Stimulated activated CD4-positive, alpha-beta T cell treated with anti-CD3 and anti-CD28 coated beads, TNF-alpha, amount 100 ng/mL, for 4 hours (primary cell): Measurements from ENCODE around the gene KIAA0319L.

ENCODE experiments used
- DNase-seq, 3 experiments: peaks; one replicate each; pipeline ENCODE4 v3.0.0-alpha.2; 2020; ENCODE audit warnings: low read depth in 3 of 3

The KIAA0319L gene

DNA sequence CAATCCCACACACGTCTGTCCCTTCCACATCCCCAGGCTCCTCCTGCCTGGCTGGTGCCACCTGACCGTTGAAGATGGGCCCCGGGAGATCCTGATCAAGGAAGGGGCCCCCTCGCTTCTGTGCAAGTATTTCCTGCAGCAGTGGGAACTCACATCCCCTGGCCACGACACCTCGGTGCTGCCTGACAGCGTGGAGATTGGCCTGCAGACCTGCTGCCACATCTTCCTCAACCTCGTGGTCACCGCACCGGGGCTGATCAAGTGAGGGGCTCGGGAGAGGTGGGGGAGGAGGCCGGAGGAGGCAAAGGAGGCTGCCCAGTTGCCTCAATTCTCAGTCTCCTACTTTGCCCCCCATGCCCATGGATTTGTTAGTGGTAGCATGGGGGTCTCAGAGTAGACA lies 6.0 kb upstream of the KIAA0319L start:
- no peak for DNase-seq

- no peak for DNase-seq
These were observed 4.9 kb upstream of the KIAA0319L start for GRCh38 chr1:35561972-35562680.

DNA sequence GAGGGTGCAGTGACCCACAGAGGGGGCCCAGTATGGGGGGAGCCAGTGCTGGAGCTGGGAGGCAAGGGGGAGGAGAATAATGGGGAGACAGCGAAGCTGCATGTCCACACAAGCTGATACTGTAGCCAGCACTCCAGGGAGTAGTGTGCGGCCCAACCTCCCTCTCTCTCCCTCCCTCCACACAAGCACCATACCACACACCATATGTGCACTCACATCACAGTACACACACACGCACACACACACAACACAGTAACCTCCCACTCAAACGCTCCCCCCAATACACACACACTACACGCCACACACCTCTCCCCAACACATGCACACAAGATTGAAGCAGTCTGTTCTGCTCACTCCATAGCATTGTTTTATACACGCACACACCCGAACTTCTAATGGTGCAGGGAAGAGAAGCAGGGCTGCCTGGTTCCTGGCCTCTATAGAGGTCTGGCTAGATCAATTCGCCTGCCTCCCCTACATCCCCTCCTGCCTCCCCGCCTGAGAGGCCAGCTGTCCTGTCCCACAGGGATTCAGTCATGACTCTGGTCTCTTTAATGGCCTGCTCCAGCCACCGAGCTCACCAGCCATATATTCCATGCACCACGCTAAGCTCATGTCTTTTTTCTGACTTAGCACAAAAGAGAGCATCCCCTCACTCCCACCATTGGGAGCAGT lies 4.2 kb upstream of the KIAA0319L start:
- no peak for DNase-seq

GRCh38 chr1:35560256-35561225 lies 3.3 kb upstream of the KIAA0319L start:
- DNase-seq: no peak

GRCh38 chr1:35559317-35559944 lies 2.2 kb upstream of the KIAA0319L start:
- DNase-seq: no peak

- DNase-seq: no peak
These were observed 1.4 kb upstream of the KIAA0319L start for GRCh38 chr1:35558374-35559316.

DNA sequence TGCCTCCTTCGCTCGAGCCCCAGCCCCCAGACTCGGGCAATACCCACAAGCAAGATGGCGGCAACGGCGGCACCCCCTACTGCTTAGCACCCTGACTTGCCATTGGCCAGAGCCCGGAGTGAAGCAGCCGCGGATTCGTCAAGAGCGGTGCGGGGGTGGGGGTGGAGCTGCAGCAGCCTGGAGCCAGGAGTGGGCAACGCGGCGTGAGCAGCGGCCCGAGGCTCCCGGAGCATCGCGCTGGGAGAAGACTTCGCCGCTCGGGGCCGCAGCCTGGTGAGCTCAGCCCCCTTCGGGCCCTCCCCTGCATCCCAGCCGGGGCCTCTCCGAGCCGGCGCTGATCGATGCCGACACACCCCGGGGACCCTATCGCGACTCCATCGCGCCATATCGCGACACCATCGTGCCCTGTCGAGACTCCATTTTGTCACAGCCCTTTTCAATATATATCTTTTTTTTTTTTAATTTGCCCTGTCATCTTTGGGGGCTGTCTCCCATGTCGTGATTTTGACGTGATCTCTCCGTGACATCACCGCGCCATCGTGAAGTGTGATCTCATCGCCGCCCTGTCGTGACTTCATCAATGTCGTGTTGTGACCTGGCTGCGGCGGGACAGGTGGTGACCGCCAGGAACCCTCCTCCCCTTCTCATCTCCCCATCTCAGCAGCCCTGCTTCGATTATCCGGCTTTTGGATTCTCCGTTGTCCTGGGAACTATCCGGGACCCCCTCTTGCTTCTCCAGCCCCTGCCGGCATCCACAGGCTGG lies 589 bp upstream of the KIAA0319L start, which contains the start of gene NCDN:
NCDN (plus strand) TSS at position 189 of the 763 bp plus-strand sequence; CDS start at position 581, 392 bp downstream.
- peak; percentile 89 to 94 (median 92) for DNase-seq

DNA sequence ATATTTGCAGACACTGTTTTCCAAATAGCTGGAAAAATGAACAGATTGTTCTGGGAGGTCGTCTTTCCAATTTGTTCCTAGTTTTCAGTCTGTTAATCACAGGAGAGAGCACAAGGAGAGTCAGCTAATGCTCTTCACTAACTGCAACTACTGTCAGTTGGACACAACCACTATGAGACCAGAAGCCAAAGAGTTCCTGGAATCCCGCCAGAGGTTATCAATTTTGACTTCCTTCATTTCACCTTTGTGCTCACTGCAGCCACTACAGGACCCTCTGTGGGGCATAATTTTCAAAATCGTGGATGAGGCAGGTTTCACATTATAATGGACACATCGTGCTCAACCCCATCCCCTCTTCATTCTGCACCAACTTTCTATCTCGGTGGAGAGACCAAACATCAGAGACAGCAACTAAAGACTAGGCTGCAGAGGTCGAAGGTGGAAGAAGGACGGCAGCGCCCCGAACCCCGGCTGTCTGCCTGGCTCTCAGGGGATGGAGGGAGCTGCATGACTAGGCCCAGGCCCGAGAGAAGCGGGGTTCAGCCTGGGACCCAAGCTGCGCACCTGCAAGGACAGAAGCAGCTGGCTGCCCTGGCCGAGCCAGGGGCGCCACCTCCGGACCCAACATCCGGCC lies 602 bp downstream of the KIAA0319L start:
- DNase-seq: no peak

DNA sequence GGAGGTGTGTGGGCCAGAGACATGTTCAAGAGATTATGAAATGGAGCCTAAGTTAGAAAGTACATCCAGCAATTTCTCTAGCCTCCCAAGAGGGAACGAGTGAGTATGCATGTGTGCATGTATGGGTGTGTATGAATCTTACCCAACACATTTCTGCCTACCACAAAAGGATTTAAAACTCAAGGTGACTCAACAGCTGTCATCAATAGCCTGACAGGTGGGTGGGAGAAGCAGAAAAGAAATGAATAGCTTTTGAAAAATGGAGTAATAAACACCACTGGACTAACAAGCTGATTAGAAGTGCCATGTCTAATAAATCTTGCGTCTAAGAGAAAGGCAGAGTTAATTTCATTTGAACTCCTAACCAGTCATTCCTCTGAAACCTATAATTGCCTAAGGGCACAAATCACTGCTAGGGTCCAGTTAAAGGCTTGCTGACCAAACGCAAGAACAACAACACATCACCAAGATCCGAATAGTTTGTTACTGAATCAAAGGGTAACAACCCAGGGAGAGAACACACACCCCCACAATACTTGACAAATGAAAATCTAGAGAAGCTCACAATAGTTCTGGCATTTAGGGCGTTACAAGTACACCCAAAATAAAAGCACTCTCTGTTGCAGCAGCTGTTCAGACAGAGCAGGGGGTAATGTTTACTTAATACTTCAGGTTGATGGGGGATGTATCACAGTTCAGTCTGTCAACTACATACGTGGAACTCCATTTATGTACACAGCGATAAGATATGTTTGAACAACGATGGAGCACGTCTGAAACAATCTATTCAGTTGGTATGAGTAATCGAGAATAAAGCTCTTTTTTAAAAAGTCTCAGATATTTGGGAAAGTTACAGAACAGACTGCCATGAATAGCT lies 1.4 kb downstream of the KIAA0319L start:
- no peak for DNase-seq

DNA sequence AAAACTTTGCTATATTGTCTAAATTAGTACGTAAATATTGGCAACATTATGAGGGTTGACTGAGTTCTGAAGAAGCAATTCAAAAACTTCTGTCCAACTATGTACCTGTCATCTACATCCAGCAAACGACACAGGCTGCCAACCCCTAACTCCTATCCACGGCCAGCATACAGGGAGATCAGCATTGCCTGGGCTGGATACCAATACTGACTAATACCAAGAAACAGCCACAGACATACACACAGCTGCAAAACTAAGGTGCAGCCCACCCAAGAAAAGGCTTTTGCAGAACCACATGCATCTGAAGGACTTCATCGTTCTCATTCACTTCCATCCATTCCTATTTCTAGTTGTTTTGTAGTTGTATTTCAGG lies 2.0 kb downstream of the KIAA0319L start:
- no peak for DNase-seq

DNA sequence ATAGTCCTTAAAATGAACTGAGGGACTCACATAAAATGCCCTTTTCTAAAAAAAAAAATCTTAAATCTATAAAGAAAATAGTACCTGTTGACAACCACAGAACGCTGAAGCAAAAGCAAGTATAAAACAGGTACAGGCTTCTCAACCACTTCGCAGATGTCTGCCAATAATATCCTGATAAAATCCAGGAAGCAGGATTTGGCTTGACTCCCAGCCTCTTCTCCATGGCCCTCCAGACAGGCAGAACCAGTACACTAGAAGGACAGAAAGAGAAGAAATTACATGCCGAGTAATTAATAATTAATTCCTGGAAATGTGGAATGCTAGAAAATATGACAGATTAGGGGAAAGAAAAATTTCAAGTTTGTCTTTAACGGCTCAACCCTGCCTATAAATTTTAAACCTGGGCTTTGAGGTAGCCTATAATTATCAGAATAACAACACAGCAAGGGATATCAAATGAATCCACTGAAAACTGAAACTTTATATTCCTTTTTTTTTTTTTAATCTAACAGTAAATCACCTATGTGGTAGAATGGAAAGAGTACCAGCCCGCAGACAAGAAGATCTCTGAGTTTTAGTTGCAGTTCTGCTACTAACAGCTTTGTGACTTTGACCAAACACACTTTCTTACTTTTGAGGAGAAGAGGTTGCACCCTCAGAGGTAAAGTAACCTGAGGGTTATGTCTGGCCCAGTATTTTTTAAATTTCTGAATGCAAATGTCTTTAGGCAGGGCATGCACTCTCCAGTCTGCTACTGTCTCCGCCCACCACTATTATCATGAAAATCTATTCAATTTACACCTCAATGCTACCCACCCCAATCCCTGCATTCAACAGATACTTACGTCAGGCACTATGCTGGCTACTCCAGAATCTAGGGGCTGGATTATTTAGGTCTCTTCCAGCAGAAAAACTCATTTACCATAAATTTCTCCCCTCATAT lies 2.7 kb downstream of the KIAA0319L start:
- no peak for DNase-seq

GRCh38 chr1:35553851-35554250 lies 3.4 kb downstream of the KIAA0319L start:
- DNase-seq: no peak

DNA sequence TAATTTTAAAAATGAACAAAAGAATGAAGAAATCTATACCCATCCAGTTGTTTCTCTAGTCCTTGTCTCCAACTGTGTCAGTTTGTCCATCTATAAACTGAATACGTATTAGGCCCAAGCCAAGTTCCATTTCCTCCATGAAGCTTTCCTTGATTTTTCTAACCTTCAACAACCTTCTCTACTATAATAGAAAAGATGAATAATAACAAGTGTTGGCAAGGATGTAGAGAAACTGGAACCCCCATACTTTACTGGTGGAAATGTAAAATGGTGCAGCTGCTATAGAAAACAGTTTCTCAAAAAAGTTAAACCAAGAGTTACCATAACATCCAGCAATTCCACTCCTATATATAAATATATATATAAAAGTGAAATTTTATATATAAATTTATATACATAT lies 10.6 kb downstream of the KIAA0319L start:
- DNase-seq: no peak

GRCh38 chr1:35544976-35545375 lies 12.2 kb downstream of the KIAA0319L start:
- peak in 1 of 3 experiments; percentile 35 for DNase-seq

GRCh38 chr1:35539824-35540261 lies 17.4 kb downstream of the KIAA0319L start:
- no peak for DNase-seq

DNA sequence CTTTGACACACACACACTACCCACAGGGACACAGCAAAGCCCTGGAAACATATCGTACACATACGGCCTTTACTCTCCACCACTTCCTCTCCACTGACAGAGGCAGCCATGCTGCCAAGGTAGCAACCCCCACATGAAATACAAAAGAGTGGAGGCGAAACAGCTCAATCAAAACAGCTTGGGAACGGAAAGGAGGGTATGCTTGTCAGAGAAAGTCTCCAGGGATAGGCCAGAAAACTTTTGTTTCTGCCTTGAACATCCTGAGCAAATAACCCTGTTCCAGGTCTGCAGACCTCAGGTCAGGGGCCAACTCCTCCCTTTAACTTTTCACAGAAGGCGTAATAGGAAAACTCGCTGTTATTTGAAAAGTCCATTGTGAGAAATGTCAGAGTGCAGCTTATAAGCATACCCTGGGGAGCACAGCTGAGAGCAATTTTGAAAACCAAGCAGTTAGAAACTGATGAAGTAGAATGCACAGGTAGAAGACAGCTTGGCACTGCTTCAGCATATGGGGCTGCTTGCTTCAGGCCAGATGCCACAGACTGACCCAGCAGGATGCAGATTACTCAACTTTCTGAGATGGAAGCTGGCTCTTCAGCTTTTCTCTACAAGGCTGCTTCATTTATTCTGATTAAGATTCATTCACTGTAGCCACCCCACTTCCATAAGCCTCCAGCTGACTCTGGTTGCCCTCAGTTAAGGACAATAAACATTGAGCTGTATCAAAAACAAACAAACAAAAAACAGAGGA lies 18.0 kb downstream of the KIAA0319L start:
- DNase-seq: no peak
